B cell (primary cell): ENCODE measurements around the gene BCAP29. TPM values are rescaled to one million over a fixed set of nuclear protein-coding genes. Genes with fewer than 3 reads are reported as not detected.

Experiments
- ATAC-seq: fragments of 200-7000 bp; cut with Tn5 transposase; one replicate; pipeline ENCODE4 v1.10.0; 2021; ENCODE audit warnings: low read depth, mild to moderate bottlenecking, moderate number of reproducible peaks, moderate library complexity
- CTCF ChIA-PET: fragments of 350-600 bp; sonication (Branson Sonifier 250); formaldehyde crosslinking; loops from one replicate; lab custom pipeline; 2021; ENCODE audit warnings: antibody characterized with exemption, inconsistent platforms; lab: Charles Lee
- POLR2A ChIA-PET: fragments of 350-600 bp; sonication (Branson Sonifier 250); formaldehyde crosslinking; loops from one replicate; lab custom pipeline; 2021; ENCODE audit warnings: antibody characterized with exemption; lab: Charles Lee
- DNase-seq: peaks from one replicate; pipeline ENCODE4 v3.0.0; 2013
- H2AFZ ChIP-seq: 2 replicates; pipeline ENCODE4 v1.6.1; 2012; ENCODE audit warnings: mild to moderate bottlenecking, low read depth, low read length; ENCODE audit not compliant: insufficient read depth, poor library complexity, severe bottlenecking
- H3K27ac ChIP-seq, 2 donors: 1 replicate in 1 of 2; 2 replicates in 1 of 2; pipeline ENCODE4 v1.5.1; 2012 to 2013; ENCODE audit warnings: low read length in 2 of 2, mild to moderate bottlenecking in 2 of 2, moderate library complexity in 1 of 2
- H3K27me3 ChIP-seq, 4 experiments: fragments of 200-600 bp in 1 of 4; sonication (generic) in 1 of 4; replicated peaks in 1 of 4; 1 replicate in 2 of 4; 2 replicates in 2 of 4; pipeline versions ENCODE4 v1.6.1 to v1.7.0; 2013 to 2016; ENCODE audit warnings: low read length in 3 of 4, mild to moderate bottlenecking in 2 of 4, mixed read lengths in 1 of 4, moderate library complexity in 1 of 4; ENCODE audit not compliant: insufficient read depth in 4 of 4, control insufficient read depth in 3 of 4; ENCODE audit errors: control extremely low read depth in 1 of 4
- H3K36me3 ChIP-seq, 2 experiments: replicated peaks in 1 of 2; 1 replicate in 1 of 2; 2 replicates in 1 of 2; pipeline versions ENCODE4 v1.6.1 to v1.7.1; 2013; ENCODE audit warnings: low read length in 1 of 2; ENCODE audit not compliant: insufficient read depth in 2 of 2, control insufficient read depth in 1 of 2; ENCODE audit errors: control extremely low read depth in 1 of 2, extremely low read depth in 1 of 2
- H3K4me1 ChIP-seq, 2 donors: fragments of 200-600 bp in 1 of 2; sonication (generic) in 1 of 2; 1 replicate in 1 of 2; 2 replicates in 1 of 2; pipeline versions ENCODE4 v1.5.1 to v1.6.1; 2013 to 2017; ENCODE audit warnings: low read length in 2 of 2; ENCODE audit not compliant: control insufficient read depth in 2 of 2, insufficient read depth in 2 of 2
- H3K4me2 ChIP-seq: replicated peaks from 2 replicates; pipeline ENCODE3; 2012; ENCODE audit warnings: mild to moderate bottlenecking, low read depth, low read length; ENCODE audit not compliant: poor library complexity, severe bottlenecking
- H3K4me3 ChIP-seq, 5 experiments: fragments of 200-600 bp in 1 of 5; sonication (generic) in 1 of 5; 1 replicate in 3 of 5; 2 replicates in 2 of 5; pipeline versions ENCODE4 v1.5.1 to v1.7.0; 2011 to 2016; ENCODE audit warnings: low read length in 4 of 5, mild to moderate bottlenecking in 4 of 5, low read depth in 2 of 5, control low read depth in 1 of 5, moderate library complexity in 1 of 5; ENCODE audit not compliant: insufficient read depth in 1 of 5; ENCODE audit errors: control extremely low read depth in 1 of 5, extremely low read depth in 1 of 5
- H3K79me2 ChIP-seq: fragments of 200-600 bp; sonication (generic); one replicate; pipeline ENCODE4 v1.6.0; 2016; ENCODE audit warnings: low read length; ENCODE audit not compliant: control insufficient read depth, insufficient read depth
- H3K9ac ChIP-seq: fragments of 200-600 bp; sonication (generic); 2 replicates; pipeline ENCODE4 v1.6.1; 2017; ENCODE audit warnings: mild to moderate bottlenecking, low read length, moderate library complexity
- H3K9me3 ChIP-seq, 3 donors: one replicate each; pipeline versions ENCODE4 v1.6.1 to v1.7.1; 2013; ENCODE audit warnings: low read length in 2 of 3; ENCODE audit not compliant: control insufficient read depth in 2 of 3, insufficient read depth in 1 of 3; ENCODE audit errors: control extremely low read depth in 1 of 3
- H4K20me1 ChIP-seq: 2 replicates; pipeline ENCODE4 v1.6.0; 2012; ENCODE audit warnings: mild to moderate bottlenecking, low read length; ENCODE audit not compliant: insufficient read depth, control insufficient read depth, poor library complexity, severe bottlenecking
- H3K27ac Mint-ChIP-seq: one replicate; pipeline ENCODE4 v1.8.0; 2021; ENCODE audit warnings: mixed read lengths
- H3K27me3 Mint-ChIP-seq: one replicate; pipeline ENCODE4 v1.8.0; 2021; ENCODE audit warnings: mixed read lengths
- H3K4me1 Mint-ChIP-seq: one replicate; pipeline ENCODE4 v1.8.0; 2021; ENCODE audit warnings: mixed read lengths
- H3K4me3 Mint-ChIP-seq: one replicate; pipeline ENCODE4 v1.8.0; 2021; ENCODE audit warnings: mixed read lengths
- H3K9me3 Mint-ChIP-seq: one replicate; pipeline ENCODE4 v1.8.0; 2022; ENCODE audit warnings: mixed read lengths; ENCODE audit not compliant: insufficient read depth
- EZH2 ChIP-seq: IDR thresholded peaks from 2 replicates; pipeline ENCODE4 v1.6.1; 2012; ENCODE audit warnings: borderline replicate concordance, low read depth, mild to moderate bottlenecking, moderate library complexity, low read length; ENCODE audit not compliant: insufficient read depth, poor library complexity, severe bottlenecking
- WGBS: methylation state at CpG from one replicate; pipeline ENCODE4 v1.1.5; 2013; ENCODE audit warnings: missing lambda C conversion rate; ENCODE audit not compliant: insufficient coverage; 5-methylcytosine and 5-hydroxymethylcytosine counted together
- intact Hi-C: fragments of 100-400 bp; cut with micrococcal nuclease; formaldehyde crosslinking; loops from one replicate; pipeline ENCODE4 v1.10.0; 2022
- polyA plus RNA-seq: library from polyadenylated mRNA; depleted of rRNA; stranded (reverse); fragments of >200 nt; gene quantifications from 2 replicates; pipeline ENCODE4 v1.2.3, GENCODE V29; 2012
- small RNA-seq: library from RNA; depleted of rRNA; stranded (forward); fragments of <200 nt; gene quantifications from one replicate; pipeline ENCODE3, GENCODE V24; 2012; ENCODE audit warnings: low replicate concordance, low read depth; ENCODE audit not compliant: insufficient read length
- total RNA-seq, 2 donors: library from RNA; stranded (reverse); fragments of 120-200 nt in 1 of 2; gene quantifications; 1 replicate in 1 of 2; 2 replicates in 1 of 2; pipeline versions ENCODE4 v1.2.3 to v1.2.4, GENCODE V29; 2013 to 2022
- TF ChIP-seq, protein P1 (sequence below): fragments of 200-600 bp; IDR thresholded peaks from one replicate; pipeline ENCODE4 v1.8.0; 2022; ENCODE audit warnings: antibody characterized with exemption, mild to moderate bottlenecking

Gene BCAP29
- total and polyA plus RNA-seq, 2 donors (not counting 1 experiment from before 2014, with no cell fraction given), result 24.6 to 27.3 TPM

DNA sequence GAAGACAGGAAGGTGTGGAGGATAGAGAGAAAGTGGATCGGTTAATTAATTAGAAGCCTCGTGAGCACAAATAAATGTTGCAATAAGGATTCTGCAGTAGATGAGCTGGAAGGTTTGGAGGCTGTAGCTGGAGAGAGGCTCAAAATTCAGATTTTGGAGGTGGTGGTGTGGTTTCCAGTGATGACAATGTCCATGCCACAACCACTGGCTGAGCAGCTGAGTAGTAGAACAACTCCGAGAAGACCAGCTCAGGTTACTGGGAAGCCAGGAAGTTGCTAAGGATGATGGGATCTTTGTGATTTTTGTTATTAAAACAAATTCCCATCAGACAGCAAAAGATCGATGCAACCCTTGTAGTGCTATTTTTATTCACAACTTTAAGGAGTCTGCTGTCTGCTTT lies 88.2 kb downstream of the BCAP29 start:
- ChIA-PET CTCF (no interaction called here), POLR2A (no interaction called here)
- no peaks in the 10 kb centered on the region for H3K79me2 ChIP-seq
- H3K4me1 Mint-ChIP-seq, result peaks cover 7% of the 10 kb centered on the region
- TF ChIP-seq, protein P1, sequence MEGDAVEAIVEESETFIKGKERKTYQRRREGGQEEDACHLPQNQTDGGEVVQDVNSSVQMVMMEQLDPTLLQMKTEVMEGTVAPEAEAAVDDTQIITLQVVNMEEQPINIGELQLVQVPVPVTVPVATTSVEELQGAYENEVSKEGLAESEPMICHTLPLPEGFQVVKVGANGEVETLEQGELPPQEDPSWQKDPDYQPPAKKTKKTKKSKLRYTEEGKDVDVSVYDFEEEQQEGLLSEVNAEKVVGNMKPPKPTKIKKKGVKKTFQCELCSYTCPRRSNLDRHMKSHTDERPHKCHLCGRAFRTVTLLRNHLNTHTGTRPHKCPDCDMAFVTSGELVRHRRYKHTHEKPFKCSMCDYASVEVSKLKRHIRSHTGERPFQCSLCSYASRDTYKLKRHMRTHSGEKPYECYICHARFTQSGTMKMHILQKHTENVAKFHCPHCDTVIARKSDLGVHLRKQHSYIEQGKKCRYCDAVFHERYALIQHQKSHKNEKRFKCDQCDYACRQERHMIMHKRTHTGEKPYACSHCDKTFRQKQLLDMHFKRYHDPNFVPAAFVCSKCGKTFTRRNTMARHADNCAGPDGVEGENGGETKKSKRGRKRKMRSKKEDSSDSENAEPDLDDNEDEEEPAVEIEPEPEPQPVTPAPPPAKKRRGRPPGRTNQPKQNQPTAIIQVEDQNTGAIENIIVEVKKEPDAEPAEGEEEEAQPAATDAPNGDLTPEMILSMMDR, result no peak
- TF ChIP-seq EZH2, result no peak
- peaks cover 0 to 8% (median 2%) of the 10 kb centered on the region in 4 experiments for H3K27me3 ChIP-seq
- intact Hi-C loops, result no loop called here
- no peak overlapping the region for H3K27ac ChIP-seq
- H3K9me3 Mint-ChIP-seq, result no peaks in the 10 kb centered on the region
- H3K4me1 ChIP-seq, result no peaks in the 10 kb centered on the region
- no peak overlapping the region for H3K27ac Mint-ChIP-seq
- DNase-seq (no peak), ATAC-seq (no peak)
- no peaks in the 10 kb centered on the region for H3K36me3 ChIP-seq
- H3K9ac ChIP-seq, result no peak overlapping the region
- H4K20me1 ChIP-seq, result no peaks in the 10 kb centered on the region
- H3K27me3 Mint-ChIP-seq, result peaks cover 17% of the 10 kb centered on the region
- WGBS, result 100% methylated on average over 2 of the region's 4 CpGs
- no peak overlapping the region for H3K4me2 ChIP-seq
- no peak overlapping the region for H3K4me3 Mint-ChIP-seq
- H3K9me3 ChIP-seq, result no peaks in the 10 kb centered on the region
- H2AFZ ChIP-seq, result no peak overlapping the region
- no peak overlapping the region for H3K4me3 ChIP-seq

Small RNA genes lying within 50 kb of the gene (small RNA-seq; reads per million reads assigned to genes)
- gene BANF1P5 (not detected), gene RF01233 (not detected)

Other genes starting within 250 kb of the BCAP29 start
- gene GPR22, start 110.2 kb upstream of the BCAP29 start, total RNA-seq, result not detected in 2 replicates
- not detected in 2 replicates for gene GPR22, start 110.2 kb upstream of the BCAP29 start, polyA plus RNA-seq
- 73.0 and 74.8 TPM in 2 replicates for gene COG5, start 16.3 kb upstream of the BCAP29 start, total RNA-seq
- gene COG5, start 16.3 kb upstream of the BCAP29 start, polyA plus RNA-seq, result 7.0 and 9.8 TPM in 2 replicates
- gene DUS4L, start 16.3 kb upstream of the BCAP29 start, total RNA-seq, result 17.6 and 18.7 TPM in 2 replicates
- 4.0 and 4.1 TPM in 2 replicates for gene DUS4L, start 16.3 kb upstream of the BCAP29 start, polyA plus RNA-seq
- gene SLC26A4, start 80.6 kb downstream of the BCAP29 start, total RNA-seq, result 0.05 and 0.29 TPM in 2 replicates
- gene SLC26A4, start 80.6 kb downstream of the BCAP29 start, polyA plus RNA-seq, result 0.13 and 0.48 TPM in 2 replicates
- gene CBLL1, start 163.9 kb downstream of the BCAP29 start, total RNA-seq, result 49.9 and 57.2 TPM in 2 replicates
- gene CBLL1, start 163.9 kb downstream of the BCAP29 start, polyA plus RNA-seq, result 22.1 and 33.6 TPM in 2 replicates
- gene SLC26A3, start 223.0 kb downstream of the BCAP29 start, total RNA-seq, result not detected in 2 replicates
- not detected in 2 replicates for gene SLC26A3, start 223.0 kb downstream of the BCAP29 start, polyA plus RNA-seq